ENCODE measurements around the gene AMN1.
"Not testable (repeated sequence)": the region's sequence is repeated elsewhere in the genome, so short reads cannot be mapped to it uniquely, and the experiment has no call there.

Gene AMN1

GRCh38 chr12:31744363-31744762 is 15.5 kb upstream of the AMN1 start:
- not testable (repeated sequence) for H3K9me3 Mint-ChIP-seq (ENCODE audit: low read depth); H3K36me3 Mint-ChIP-seq; H3K4me3 Mint-ChIP-seq; H3K27me3 Mint-ChIP-seq
- Mint-ChIP-seq H3K4me1 (ENCODE audit: low read depth) (peaks cover 78% of the 10 kb centered on the region), H3K27ac (peak overlapping the region; percentile 16)

GRCh38 chr12:31742891-31743290 is 14.1 kb upstream of the AMN1 start:
- Mint-ChIP-seq H3K4me1 (ENCODE audit: low read depth) (peaks cover 74% of the 10 kb centered on the region), H3K36me3 (no peaks in the 10 kb centered on the region), H3K27me3 (no peaks in the 10 kb centered on the region), H3K9me3 (ENCODE audit: low read depth) (no peaks in the 10 kb centered on the region), H3K27ac (peak overlapping the region; percentile 70), H3K4me3 (no peak overlapping the region)

DNA sequence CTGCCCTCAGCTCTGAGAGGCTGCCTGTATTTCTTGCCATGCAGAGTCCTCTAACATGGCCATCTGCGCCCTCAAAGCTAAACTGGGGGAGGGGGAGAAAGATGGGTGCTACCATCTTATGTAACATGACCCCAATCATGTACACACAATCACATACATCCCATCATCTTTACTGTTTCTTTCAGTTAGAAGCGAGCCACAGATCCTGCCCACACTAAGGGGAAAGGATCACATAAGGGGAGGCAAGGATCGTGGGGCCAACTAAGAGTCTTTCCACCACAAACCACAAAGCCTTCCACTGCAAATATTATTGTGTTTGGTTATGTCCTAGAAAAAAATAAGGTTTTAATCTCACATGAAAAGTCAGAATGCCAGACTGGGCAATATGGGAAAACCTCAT is 11.8 kb upstream of the AMN1 start:
- no peaks in the 10 kb centered on the region for H3K36me3 Mint-ChIP-seq
- no peaks in the 10 kb centered on the region for H3K9me3 Mint-ChIP-seq (ENCODE audit: low read depth)
- peaks cover 75% of the 10 kb centered on the region for H3K4me1 Mint-ChIP-seq (ENCODE audit: low read depth)
- H3K27ac Mint-ChIP-seq, result peak overlapping the region; percentile 50
- H3K4me3 Mint-ChIP-seq, result no peak overlapping the region
- no peaks in the 10 kb centered on the region for H3K27me3 Mint-ChIP-seq

GRCh38 chr12:31737763-31738162 is 8.9 kb upstream of the AMN1 start:
- Mint-ChIP-seq H3K4me3 (peak overlapping the region; percentile 27), H3K27ac (peak overlapping the region; percentile 87), H3K36me3 (no peaks in the 10 kb centered on the region), H3K27me3 (no peaks in the 10 kb centered on the region), H3K9me3 (ENCODE audit: low read depth) (no peaks in the 10 kb centered on the region), H3K4me1 (ENCODE audit: low read depth) (peaks cover 73% of the 10 kb centered on the region)

DNA sequence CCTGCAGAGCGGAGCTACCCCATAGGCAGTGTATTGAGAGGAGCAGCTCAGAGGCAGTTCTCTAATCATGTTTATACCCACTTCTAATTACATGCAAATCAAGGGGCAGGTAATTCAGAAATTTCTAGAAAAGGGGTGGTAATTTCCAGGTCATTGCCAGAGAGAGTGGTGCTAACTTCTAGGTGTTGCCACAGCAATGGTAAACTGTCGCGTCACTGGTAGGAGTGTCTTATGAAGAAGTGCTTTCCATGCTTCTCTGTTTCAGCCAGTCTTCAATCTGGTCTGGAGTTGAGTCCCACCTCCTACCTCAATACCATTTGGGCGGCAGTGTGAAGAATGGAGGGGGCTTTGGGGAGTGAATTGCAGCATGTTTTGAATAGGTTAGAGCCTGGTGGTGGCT is 8.5 kb upstream of the AMN1 start:
- Mint-ChIP-seq H3K36me3 (no peaks in the 10 kb centered on the region), H3K9me3 (ENCODE audit: low read depth) (no peaks in the 10 kb centered on the region), H3K4me1 (ENCODE audit: low read depth) (peaks cover 70% of the 10 kb centered on the region), H3K27ac (peak overlapping the region; percentile 87), H3K4me3 (peak overlapping the region; percentile 27), H3K27me3 (no peaks in the 10 kb centered on the region)

GRCh38 chr12:31736472-31736871 is 7.7 kb upstream of the AMN1 start:
- H3K27ac Mint-ChIP-seq, result peak overlapping the region; percentile 87
- peaks cover 2% of the 10 kb centered on the region for H3K36me3 Mint-ChIP-seq
- H3K4me1 Mint-ChIP-seq (ENCODE audit: low read depth), result peaks cover 67% of the 10 kb centered on the region
- no peaks in the 10 kb centered on the region for H3K9me3 Mint-ChIP-seq (ENCODE audit: low read depth)
- H3K4me3 Mint-ChIP-seq, result peak overlapping the region; percentile 36
- H3K27me3 Mint-ChIP-seq, result no peaks in the 10 kb centered on the region

DNA sequence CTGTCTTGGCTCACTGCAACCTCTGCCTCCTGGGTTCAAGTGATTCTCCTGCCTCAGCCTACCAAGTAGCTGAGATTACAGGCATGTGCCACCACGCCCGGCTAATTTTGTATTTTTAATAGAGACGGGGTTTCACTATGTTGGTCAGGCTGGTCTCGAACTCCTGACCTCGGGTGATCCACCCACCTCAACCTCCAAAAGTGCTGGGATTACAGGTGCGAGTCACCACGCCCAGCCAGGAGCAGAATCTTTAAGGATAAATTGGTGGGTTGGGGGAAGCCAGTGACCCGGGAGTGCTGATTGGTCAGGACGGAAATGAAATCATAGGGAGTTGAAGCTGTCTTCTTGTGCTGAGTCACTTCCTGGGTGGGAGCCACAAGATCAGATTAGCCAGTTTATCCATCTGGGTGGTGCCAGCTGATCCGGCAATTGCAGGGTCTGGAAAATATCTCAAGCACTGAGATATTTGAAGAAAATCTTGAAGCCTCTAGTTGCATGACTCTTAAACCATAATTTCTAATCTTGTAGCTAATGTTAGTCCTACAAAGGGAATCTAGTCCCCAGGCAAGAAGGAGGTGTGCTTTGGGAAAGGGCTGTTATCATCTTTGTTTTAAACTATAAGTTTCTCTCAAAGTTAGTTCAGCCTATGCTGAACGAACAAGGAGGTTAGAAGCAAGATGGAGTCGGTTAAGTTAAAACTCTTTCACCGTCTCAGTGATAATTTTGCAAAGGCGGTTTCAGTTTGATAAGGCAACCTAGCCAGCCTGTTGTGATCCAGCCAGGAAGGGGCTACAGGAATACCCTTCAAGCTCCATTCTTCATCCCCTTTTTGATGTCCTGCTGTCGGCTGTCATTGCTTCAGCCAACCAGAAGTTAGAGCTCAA is 5.0 kb upstream of the AMN1 start:
- Mint-ChIP-seq H3K4me3 (peak overlapping the region; percentile 38), H3K27ac (peak overlapping the region; percentile 91), H3K4me1 (ENCODE audit: low read depth) (peaks cover 66% of the 10 kb centered on the region)
- H3K36me3 Mint-ChIP-seq; H3K9me3 Mint-ChIP-seq (ENCODE audit: low read depth); H3K27me3 Mint-ChIP-seq: not testable (repeated sequence)

GRCh38 chr12:31732926-31733548 is 4.2 kb upstream of the AMN1 start:
- Mint-ChIP-seq H3K9me3 (ENCODE audit: low read depth) (no peaks in the 10 kb centered on the region), H3K27ac (peak overlapping the region; percentile 91), H3K36me3 (peaks cover 10% of the 10 kb centered on the region), H3K4me3 (peak overlapping the region; percentile 38), H3K27me3 (no peaks in the 10 kb centered on the region), H3K4me1 (ENCODE audit: low read depth) (peaks cover 61% of the 10 kb centered on the region)

DNA sequence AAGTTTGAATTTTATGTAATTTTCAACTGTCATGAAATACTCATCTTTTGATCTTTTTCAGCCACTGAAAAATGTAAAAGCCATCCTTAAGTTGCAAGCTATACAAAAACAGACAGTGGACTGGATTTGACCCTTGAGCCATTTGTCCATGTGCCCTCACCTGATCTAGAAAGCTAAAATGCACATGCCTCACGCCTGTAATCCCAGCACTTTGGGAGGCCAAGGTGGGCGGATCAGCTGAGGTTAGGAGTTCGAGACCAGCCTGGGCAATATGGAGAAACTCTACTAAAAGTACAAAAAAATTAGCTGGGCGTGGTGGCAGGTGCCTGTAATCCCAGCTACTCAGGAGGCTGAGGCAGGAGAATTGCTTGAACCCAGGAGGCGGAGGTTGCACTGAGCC is 2.4 kb upstream of the AMN1 start:
- not testable (repeated sequence) for H3K4me3 Mint-ChIP-seq

DNA sequence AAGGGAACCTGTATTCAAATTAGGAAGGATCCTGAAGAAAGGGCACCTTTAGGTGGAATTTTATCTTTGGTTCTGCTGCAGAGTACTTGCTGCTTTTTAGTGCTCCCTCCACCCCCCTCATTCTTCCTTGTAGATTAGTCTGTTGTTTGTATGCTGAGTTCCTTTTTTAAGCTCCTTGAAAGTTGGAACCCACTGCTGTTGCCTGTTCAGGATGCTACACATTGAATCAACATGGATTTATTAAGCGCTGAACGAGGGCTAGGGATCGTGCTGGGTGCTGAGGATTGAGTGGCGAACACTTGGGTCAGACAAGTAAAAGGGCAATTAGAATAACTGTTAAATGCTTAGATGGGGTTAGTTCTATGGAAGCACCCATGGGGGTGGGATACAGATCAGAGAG is 884 bp upstream of the AMN1 start:
- Mint-ChIP-seq H3K27ac (peak overlapping the region; percentile 99), H3K27me3 (no peaks in the 10 kb centered on the region), H3K4me1 (ENCODE audit: low read depth) (peaks cover 58% of the 10 kb centered on the region), H3K36me3 (peaks cover 23% of the 10 kb centered on the region), H3K4me3 (peak overlapping the region; percentile 97), H3K9me3 (ENCODE audit: low read depth) (peaks cover 3% of the 10 kb centered on the region)

More for the DNA sequence above, 2.4 kb upstream of the AMN1 start:
- Mint-ChIP-seq H3K36me3 (peaks cover 17% of the 10 kb centered on the region), H3K4me1 (ENCODE audit: low read depth) (peaks cover 58% of the 10 kb centered on the region)
- H3K27me3 Mint-ChIP-seq; H3K9me3 Mint-ChIP-seq (ENCODE audit: low read depth); H3K27ac Mint-ChIP-seq: not testable (repeated sequence)

GRCh38 chr12:31728289-31728916 is 418 bp downstream of the AMN1 start:
- Mint-ChIP-seq H3K4me3 (peak overlapping the region; percentile 97), H3K27me3 (no peaks in the 10 kb centered on the region), H3K9me3 (ENCODE audit: low read depth) (peaks cover 3% of the 10 kb centered on the region), H3K27ac (peak overlapping the region; percentile 99), H3K36me3 (peaks cover 32% of the 10 kb centered on the region), H3K4me1 (ENCODE audit: low read depth) (peaks cover 59% of the 10 kb centered on the region)

DNA sequence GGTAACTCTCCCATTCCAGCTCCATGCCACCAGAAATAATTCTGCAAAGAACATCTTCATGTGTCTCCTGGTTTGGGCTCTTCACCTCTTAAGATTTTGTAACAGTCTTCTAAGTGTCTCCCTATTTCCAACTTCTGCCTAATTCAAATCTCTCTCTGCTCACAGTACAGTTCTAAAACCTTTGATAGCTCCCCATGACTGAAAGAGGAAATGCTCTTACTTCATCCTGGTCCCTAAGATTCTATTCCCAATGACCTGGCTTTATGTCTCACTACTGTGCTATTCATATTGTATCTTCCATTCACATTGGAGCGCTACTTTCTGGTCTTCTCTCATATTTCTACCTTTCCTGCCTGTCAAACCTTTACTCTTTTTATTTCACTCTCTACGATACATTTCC is 1.6 kb downstream of the AMN1 start:
- peak overlapping the region; percentile 31 for H3K27ac Mint-ChIP-seq
- H3K9me3 Mint-ChIP-seq (ENCODE audit: low read depth), result peaks cover 3% of the 10 kb centered on the region
- H3K27me3 Mint-ChIP-seq, result no peaks in the 10 kb centered on the region
- H3K36me3 Mint-ChIP-seq, result peaks cover 39% of the 10 kb centered on the region
- peaks cover 59% of the 10 kb centered on the region for H3K4me1 Mint-ChIP-seq (ENCODE audit: low read depth)
- peak overlapping the region; percentile 62 for H3K4me3 Mint-ChIP-seq

GRCh38 chr12:31726575-31726974 is 2.2 kb downstream of the AMN1 start:
- peaks cover 3% of the 10 kb centered on the region for H3K9me3 Mint-ChIP-seq (ENCODE audit: low read depth)
- no peak overlapping the region for H3K27ac Mint-ChIP-seq
- H3K4me3 Mint-ChIP-seq, result no peak overlapping the region
- no peaks in the 10 kb centered on the region for H3K27me3 Mint-ChIP-seq
- peaks cover 61% of the 10 kb centered on the region for H3K4me1 Mint-ChIP-seq (ENCODE audit: low read depth)
- H3K36me3 Mint-ChIP-seq, result peaks cover 42% of the 10 kb centered on the region

- Mint-ChIP-seq H3K36me3 (peaks cover 40% of the 10 kb centered on the region), H3K9me3 (ENCODE audit: low read depth) (peaks cover 3% of the 10 kb centered on the region), H3K27me3 (no peaks in the 10 kb centered on the region), H3K27ac (peak overlapping the region; percentile 66), H3K4me3 (peak overlapping the region; percentile 20), H3K4me1 (ENCODE audit: low read depth) (peaks cover 56% of the 10 kb centered on the region)
These were observed 4.3 kb downstream of the AMN1 start for GRCh38 chr12:31724557-31724956.

DNA sequence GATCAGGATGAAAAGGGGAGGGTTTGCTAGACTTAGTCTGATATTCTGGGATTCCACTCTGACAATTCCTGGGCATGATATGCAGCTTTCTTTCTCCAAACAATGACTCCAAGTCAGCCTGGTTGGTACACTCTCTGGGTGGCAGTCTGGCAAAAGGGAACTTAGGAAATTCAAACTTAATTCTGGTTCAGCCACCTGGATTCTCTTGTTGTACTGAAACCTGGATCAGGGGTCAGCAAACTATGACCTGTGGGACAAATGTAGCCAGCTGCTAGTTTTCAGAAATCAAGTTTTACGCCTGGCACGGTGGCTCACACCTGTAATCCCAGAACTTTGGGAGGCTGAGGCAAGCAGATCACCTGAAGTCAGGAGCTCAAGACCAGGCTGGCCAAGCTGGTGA is 6.2 kb downstream of the AMN1 start:
- Mint-ChIP-seq H3K27ac (peak overlapping the region; percentile 41), H3K4me1 (ENCODE audit: low read depth) (peaks cover 52% of the 10 kb centered on the region), H3K9me3 (ENCODE audit: low read depth) (peaks cover 7% of the 10 kb centered on the region), H3K27me3 (no peaks in the 10 kb centered on the region), H3K36me3 (peaks cover 51% of the 10 kb centered on the region), H3K4me3 (no peak overlapping the region)

Measured in activated naive CD8-positive, alpha-beta T cell (primary cell).